Activated CD4-positive, alpha-beta T cell treated with anti-CD3 and anti-CD28 coated beads, Interleukin-2, Interleukin-4, amounts not matched to agents 100 ng/mL and 50 ng/mL, durations not matched to agents 16 hours and 8 hours (primary cell): ENCODE results near the gene IL17RD.
"Not testable (repeated sequence)": the region's sequence is repeated elsewhere in the genome, so short reads cannot be mapped to it uniquely, and the experiment has no call there.

Source experiments
- DNase-seq: peaks from one replicate; pipeline ENCODE4 v3.0.0-alpha.2; 2020; ENCODE audit warnings: low spot score

Gene IL17RD

GRCh38 chr3:57093489-57093888 lies 71.7 kb downstream of the IL17RD start:
- no peak for DNase-seq

- no peak for DNase-seq
Observed at GRCh38 chr3:57091521-57092273, 73.5 kb downstream of the IL17RD start.

DNA sequence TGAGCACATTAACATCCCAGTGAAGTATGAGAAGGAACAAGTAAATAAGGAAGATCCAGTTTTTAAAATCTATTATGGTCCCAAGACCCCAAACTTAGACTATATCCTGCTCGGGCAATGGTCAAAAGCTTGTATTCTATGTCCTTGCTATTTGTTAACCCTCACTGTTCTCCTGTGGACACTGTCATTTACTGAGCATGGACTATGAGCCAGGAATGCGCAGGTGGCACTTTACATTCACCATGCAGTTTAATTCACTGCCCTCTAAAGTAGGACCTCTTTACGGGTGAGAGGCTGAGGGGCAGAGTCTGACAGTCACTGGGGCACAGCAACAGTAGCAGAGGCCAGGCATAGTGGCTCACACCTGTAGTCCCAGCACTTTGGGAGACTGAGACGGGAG lies 76.1 kb downstream of the IL17RD start:
- DNase-seq = no peak

GRCh38 chr3:57088503-57088902 lies 76.7 kb downstream of the IL17RD start:
- no peak for DNase-seq

GRCh38 chr3:57087361-57088092 lies 77.6 kb downstream of the IL17RD start:
- no peak for DNase-seq

GRCh38 chr3:57086201-57086600 lies 79.0 kb downstream of the IL17RD start:
- no peak for DNase-seq

DNA sequence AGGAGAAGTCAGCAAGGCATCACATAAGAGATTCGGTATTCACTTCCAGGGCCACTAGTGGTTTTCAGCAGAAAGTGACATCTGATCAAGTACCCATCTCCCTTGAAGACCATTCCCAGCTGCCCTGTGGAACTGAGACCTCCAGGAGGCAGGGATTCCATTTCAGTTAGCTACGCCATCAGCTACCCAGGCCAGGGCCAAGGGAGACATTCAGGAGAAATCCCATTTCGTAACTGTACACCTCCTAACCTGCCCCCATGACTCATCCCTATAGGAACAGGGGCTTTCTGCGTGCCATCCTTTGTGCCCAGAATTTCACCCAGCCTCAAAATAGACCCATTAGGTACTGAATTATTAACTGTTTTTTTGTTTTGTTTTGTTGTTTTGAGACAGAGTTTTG lies 79.9 kb downstream of the IL17RD start:
- DNase-seq = no peak

- DNase-seq = not testable (repeated sequence)
Observed at GRCh38 chr3:57083266-57083995, 81.7 kb downstream of the IL17RD start.

DNA sequence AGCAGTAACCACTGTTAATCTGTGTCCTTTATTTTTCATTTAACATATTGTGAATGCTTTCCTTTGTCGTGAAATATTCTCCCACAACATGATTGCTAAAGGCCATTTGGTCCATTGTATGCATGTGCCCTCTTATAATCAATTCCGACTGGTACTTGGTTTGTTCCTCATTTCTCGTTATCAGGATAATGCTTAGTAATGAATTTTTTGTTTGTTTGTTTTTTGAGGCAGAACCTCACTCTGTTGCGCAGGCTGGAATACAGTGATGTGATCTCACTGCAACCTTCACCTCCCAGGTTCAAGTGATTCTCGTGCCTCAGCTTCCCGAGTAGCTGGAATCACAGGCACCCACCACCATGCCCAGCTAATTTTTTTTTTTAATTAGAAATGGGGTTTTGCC lies 82.7 kb downstream of the IL17RD start:
- DNase-seq = no peak

DNA sequence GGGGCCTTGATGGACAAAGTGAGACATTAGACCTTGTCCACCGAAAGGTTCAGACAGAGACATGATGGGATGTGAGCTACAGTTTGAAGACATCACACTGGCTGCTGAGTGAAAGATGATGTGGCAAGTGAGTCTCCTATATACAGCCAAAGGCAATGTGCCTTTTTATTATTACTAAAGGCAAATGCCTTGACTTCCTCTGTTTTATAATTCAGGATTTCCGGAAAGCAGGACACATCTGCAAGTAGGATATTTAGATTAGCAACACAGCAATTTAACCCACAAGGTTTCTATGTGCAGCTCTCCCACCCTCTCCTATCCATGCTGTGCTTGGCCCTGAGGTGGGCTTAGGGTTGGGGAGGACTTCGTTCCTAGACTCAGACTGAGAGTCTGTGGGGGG lies 84.0 kb downstream of the IL17RD start:
- no peak for DNase-seq

- no peak for DNase-seq
Observed at GRCh38 chr3:57080171-57080570, 85.0 kb downstream of the IL17RD start.

DNA sequence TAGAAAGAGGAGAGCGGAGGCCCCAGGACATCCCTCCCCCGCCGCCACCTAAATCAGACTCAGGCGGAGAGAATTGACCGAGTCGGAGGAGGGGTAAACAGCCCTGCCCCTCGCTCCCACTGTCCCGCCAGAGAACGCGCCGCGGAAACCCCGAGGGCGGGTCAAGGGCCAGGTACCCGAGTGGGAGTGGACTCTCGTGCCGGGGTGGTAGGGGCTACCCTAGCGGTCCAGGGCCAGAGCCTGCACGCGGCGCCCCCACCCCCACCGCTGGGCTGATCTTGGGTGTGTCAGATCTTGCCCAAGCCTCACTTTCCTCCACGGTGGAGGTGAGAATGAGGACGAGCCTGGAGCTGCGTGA lies 85.7 kb downstream of the IL17RD start:
- no peak for DNase-seq

DNA sequence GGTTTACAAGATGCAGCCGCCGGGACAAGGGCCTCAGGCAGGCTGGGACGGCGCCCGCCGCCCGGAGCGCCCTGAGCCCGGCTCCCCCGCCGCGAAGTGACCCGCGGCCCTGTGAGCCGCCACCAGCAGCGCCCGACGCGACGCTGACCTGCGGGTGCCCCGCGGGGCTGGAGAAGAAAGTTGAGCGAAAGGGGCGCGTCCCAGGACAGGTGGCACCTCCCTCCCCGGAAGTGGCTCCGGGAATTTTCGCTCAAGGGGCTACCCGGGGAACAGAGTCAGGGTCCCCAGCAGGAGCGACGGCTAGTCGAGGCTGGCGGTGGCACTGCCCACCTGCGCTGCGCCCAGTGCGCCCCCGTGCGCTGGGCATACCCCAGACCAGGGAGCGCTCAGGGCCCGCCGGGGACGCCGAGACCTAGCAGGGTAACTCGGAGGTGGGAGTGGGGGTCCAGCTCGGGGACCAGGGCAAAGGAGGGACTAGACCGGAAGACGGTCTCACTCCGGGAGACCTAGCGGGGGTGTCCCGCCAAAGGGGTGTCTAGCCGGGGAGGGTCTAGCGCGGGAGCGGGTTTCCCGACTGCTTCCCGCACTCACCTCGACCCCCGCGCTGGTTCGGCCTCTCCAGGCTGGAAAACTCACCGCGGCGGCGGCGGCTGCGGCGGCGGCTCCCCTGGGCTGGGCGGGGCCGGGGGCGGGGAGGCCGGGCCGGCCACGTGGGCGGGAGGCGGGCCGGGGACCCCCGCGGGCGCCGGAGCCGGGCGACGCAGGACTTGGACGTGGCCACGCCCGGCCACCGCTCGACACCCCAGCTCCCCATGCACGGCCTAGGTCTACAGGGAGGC lies 86.3 kb downstream of the IL17RD start:
- DNase-seq = no peak

DNA sequence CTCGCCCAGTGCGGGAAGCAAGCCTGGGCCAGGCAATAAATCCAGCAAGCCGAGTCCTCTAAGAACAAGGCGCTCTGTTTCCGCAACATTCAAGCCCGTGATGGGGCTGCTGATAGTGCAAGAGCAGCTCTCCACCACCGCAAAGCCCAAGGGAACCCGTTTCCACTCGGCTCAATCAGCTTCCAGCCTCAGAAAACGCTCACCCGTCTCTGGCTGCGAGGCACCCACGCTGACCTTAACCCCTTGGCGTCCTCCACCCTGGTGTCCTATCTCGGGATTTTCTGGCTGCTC lies 86.9 kb downstream of the IL17RD start:
- DNase-seq = no peak

DNA sequence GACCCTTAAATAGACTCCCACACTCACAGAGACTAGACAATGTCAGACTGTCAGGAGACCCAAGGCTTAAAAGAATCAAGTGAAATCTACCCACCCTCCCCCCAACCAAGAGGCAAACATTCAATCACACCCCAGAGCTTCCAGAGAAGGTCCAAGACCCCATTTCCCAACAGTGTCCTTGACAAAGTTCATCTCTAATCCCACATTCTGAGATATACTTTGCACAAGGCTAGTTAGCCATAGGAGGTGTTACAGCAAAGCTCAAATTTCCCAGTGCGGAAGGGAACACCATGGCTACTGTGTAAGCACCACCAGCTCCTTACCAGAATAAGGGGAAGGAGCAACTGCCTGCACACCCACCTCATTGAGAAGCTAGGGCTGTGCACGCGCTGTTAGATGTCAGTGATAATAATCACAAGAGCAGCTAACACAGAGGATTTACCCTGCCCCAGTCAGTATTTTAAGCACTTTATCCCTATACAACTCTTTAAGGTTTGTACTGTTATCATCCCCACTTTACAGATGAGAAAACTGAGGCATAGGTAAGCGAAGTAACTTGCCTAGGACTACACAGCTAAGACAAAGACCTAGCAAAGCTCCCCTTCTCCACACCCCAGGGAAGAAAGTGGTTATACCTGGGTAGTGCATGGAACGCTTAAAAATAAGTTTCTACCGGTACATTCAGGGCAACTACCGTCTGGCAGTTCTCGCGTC lies 87.4 kb downstream of the IL17RD start:
- DNase-seq = no peak

GRCh38 chr3:57076422-57076951 lies 88.7 kb downstream of the IL17RD start:
- no peak for DNase-seq

DNA sequence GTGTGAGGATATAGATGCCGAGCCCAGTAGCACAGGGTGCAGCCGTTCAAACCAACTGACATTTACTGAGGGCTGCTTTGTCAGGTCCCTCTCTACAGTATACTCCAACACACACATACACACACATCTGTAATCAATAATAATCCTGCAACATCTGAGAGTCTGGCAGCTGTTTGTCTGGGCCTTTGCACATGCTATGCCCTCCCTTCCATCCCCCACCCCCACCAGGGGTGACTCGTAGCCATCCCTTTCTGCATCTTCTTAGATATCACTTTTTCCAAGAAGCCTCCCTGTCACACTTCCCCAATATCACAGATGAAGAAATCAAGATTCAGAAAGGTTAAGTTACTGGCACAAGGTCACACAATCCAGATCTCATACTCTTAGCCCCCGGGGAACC lies 91.0 kb downstream of the IL17RD start:
- no peak for DNase-seq

DNA sequence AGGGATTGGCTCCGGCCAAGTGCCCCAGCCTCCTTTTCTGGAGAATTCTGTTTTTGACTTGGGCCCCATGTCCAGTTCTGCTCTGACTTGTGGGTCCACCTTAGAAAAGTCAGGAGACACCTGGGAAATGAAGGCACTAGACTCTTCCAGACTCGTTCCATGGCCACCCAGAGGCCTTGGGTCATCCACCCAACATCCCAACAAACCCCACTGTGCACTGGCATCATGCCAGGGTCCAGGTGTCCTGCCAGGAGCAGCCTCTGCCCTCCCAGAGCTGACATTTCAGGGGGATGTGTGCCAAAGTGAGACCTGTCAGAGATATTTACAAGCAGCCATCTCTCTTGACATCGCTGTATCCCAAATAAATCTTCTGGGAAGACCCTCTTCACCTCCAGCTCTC lies 91.5 kb downstream of the IL17RD start:
- no peak for DNase-seq

GRCh38 chr3:57069503-57069902 lies 95.7 kb downstream of the IL17RD start:
- no peak for DNase-seq

DNA sequence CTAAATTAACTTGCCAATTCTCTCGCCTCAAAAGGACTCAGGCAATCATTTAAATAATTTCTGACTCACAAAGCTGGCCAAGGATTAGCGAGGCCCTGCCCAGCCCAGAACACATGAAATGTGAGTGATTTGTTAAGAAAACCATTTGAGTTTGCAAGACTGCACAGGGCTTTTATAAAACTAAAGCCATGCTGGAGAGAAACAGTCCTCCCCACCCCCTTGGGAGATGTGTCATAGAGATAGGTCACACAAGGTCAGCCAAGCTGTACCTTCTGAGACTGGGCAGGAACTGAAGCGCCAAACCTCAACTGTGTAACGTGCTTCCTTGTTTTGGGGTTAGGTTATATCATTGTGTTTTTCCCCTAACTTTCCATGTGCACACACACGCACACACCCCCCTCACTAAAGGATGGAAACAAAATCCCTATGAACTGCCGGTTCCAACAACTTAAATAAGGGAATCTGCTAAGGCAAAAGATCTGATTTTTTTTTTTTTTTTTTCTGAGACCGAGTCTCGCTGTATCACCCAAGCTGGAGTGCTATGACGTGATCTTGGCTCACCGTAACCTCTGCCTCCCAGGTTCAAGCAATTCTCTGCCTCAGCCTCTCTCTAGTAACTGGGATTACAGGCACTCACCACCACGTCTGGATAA lies 96.6 kb downstream of the IL17RD start:
- DNase-seq = peak; percentile 6

DNA sequence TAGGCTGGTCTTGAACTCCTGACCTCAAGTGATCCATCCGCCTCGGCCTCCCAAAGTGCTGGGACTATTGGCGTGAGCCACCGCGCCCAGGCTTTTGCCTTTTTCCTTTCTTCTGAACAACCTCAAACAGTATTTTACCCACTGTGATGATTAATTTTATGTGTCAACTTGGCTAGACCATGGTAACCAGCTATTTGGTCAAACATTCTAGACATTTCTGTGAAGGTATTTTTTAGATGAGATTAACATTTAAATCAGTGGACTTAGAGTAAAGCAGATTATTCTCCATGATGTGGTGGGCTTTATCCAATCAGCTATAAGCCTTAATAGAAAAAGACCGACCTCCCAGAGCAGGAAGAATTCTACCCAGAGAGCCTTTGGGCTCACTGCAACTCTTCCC lies 98.7 kb downstream of the IL17RD start:
- no peak for DNase-seq
